HCT116 (cell line): ENCODE data around the gene GLCE. TPM values are rescaled to one million over a fixed set of nuclear protein-coding genes. Genes with fewer than 3 reads are reported as not detected.

Experiments used
- ATAC-seq: fragments of 200-7000 bp; cut with Tn5 transposase; 2 replicates; pipeline ENCODE4 v1.9.1; 2020; ENCODE audit warnings: mild to moderate bottlenecking, moderate library complexity
- BruUV-seq: library from RNA; stranded (reverse); fragments of 400-500 nt; replicated peaks from 2 replicates; lab custom pipeline; 2021; lab: Mats Ljungman, UMichigan
- CTCF ChIA-PET: fragments of 300-600 bp; sonication (Branson Sonifier 250); formaldehyde crosslinking; loops from one replicate; lab custom pipeline; 2021; ENCODE audit warnings: antibody characterized with exemption; lab: Charles Lee
- POLR2A ChIA-PET: fragments of 300-600, 350-600 bp; sonication (Branson Sonifier 250); formaldehyde crosslinking; loops from one replicate; lab custom pipeline; 2021; ENCODE audit warnings: antibody characterized with exemption; lab: Charles Lee
- RAD21 ChIA-PET, 2 experiments: fragments of 300-600 bp; sonication (Branson Sonifier 250); formaldehyde crosslinking; loops; one replicate each; lab custom pipeline; 2023; ENCODE audit warnings: low total read pairs in 2 of 2; ENCODE audit not compliant: uncharacterized antibody in 2 of 2, unreplicated experiment in 2 of 2, low non-redundant PET in 1 of 2; lab: Charles Lee
- DNase-seq: peaks from one replicate; pipeline ENCODE4 v3.0.0-alpha.2; 2010; ENCODE audit warnings: low read depth, low spot score
- H2AFZ ChIP-seq: fragments of 200-600 bp; shearing (Covaris generic), sonication (generic); 2 replicates; pipeline ENCODE4 v1.6.1; 2017; ENCODE audit warnings: low read depth, mixed run types, mixed read lengths, antibody characterized with exemption, low read length; ENCODE audit not compliant: poor library complexity, severe bottlenecking
- H3K27ac ChIP-seq: 2 replicates; pipeline ENCODE4 v1.5.1; 2012; ENCODE audit warnings: low read depth, low read length
- H3K27me3 ChIP-seq: fragments of 200-600 bp; sonication (generic); 2 replicates; pipeline ENCODE4 v1.6.1; 2016; ENCODE audit warnings: mixed run types, low read length, mixed read lengths; ENCODE audit not compliant: insufficient read depth
- H3K36me3 ChIP-seq, 2 experiments: fragments of 200-500 bp in 1 of 2; fragments of 200-600 bp in 1 of 2; sonication (Bioruptor generic) in 1 of 2; sonication (generic) in 1 of 2; 2 replicates each; pipeline versions ENCODE4 v1.5.1 to v1.6.1; 2014 to 2016; ENCODE audit warnings: low read length in 2 of 2, inconsistent platforms in 1 of 2, mixed read lengths in 1 of 2, mixed run types in 1 of 2; ENCODE audit not compliant: insufficient read depth in 2 of 2, control insufficient read depth in 1 of 2
- H3K4me1 ChIP-seq, 2 experiments: fragments of 200-600 bp in 1 of 2; sonication (generic) in 1 of 2; 2 replicates each; pipeline versions ENCODE4 v1.5.1 to v1.6.1; 2012 to 2017; ENCODE audit warnings: low read length in 2 of 2, inconsistent platforms in 1 of 2, mild to moderate bottlenecking in 1 of 2, mixed read lengths in 1 of 2, mixed run types in 1 of 2, moderate library complexity in 1 of 2; ENCODE audit not compliant: insufficient read depth in 2 of 2, control insufficient read depth in 1 of 2
- H3K4me2 ChIP-seq: fragments of 200-600 bp; sonication (generic); 2 replicates; pipeline ENCODE4 v1.6.1; 2017; ENCODE audit warnings: mixed run types, low read length, mixed read lengths
- H3K4me3 ChIP-seq, 2 experiments: fragments of 200-600 bp in 1 of 2; sonication (generic) in 1 of 2; replicated peaks in 1 of 2; 2 replicates each; pipeline ENCODE4 v1.5.1; 2011 to 2016; ENCODE audit warnings: low read length in 2 of 2, control low read depth in 1 of 2, low read depth in 1 of 2, mild to moderate bottlenecking in 1 of 2, mixed read lengths in 1 of 2, mixed run types in 1 of 2
- H3K79me2 ChIP-seq: fragments of 200-600 bp; sonication (generic); 2 replicates; pipeline ENCODE4 v1.6.1; 2017; ENCODE audit warnings: mild to moderate bottlenecking, mixed run types, low read length, moderate library complexity, mixed read lengths; ENCODE audit not compliant: insufficient read depth
- H3K9ac ChIP-seq: fragments of 200-600 bp; sonication (generic); 2 replicates; pipeline ENCODE4 v1.6.1; 2016; ENCODE audit warnings: low read length, mixed read lengths
- H3K9me2 ChIP-seq: fragments of 200-600 bp; sonication (generic), shearing (Covaris generic); 2 replicates; pipeline ENCODE4 v1.6.1; 2017; ENCODE audit warnings: mixed run types, mild to moderate bottlenecking, moderate library complexity; ENCODE audit not compliant: insufficient read depth
- H3K9me3 ChIP-seq, 2 experiments: fragments of 200-500 bp in 1 of 2; fragments of 200-600 bp in 1 of 2; sonication (Bioruptor generic) in 1 of 2; sonication (generic) in 1 of 2; 2 replicates each; pipeline ENCODE4 v1.6.1; 2014 to 2017; ENCODE audit warnings: low read length in 2 of 2, mixed read lengths in 2 of 2, inconsistent platforms in 1 of 2, low read depth in 1 of 2, mild to moderate bottlenecking in 1 of 2, mixed run types in 1 of 2, moderate library complexity in 1 of 2; ENCODE audit not compliant: control insufficient read depth in 1 of 2, insufficient read depth in 1 of 2
- H4K20me1 ChIP-seq: fragments of 200-600 bp; sonication (generic), shearing (Covaris generic); 2 replicates; pipeline ENCODE4 v1.6.1; 2017; ENCODE audit warnings: mixed run types, mild to moderate bottlenecking, moderate library complexity; ENCODE audit not compliant: insufficient read depth
- CEBPB ChIP-seq: IDR thresholded peaks from 2 replicates; pipeline ENCODE4 v1.6.1; 2012; ENCODE audit warnings: low read depth
- EGR1 ChIP-seq: IDR thresholded peaks from 2 replicates; pipeline ENCODE4 v1.6.1; 2012; ENCODE audit warnings: low read depth
- EZH2 ChIP-seq: fragments of 200-600 bp; sonication (generic); IDR thresholded peaks from 2 replicates; pipeline ENCODE4 v1.6.1; 2017; ENCODE audit warnings: antibody characterized with exemption, mixed run types
- EZH2phosphoT487 ChIP-seq: fragments of 200-600 bp; IDR thresholded peaks from 2 replicates; pipeline ENCODE4 v1.6.1; 2018; ENCODE audit warnings: antibody characterized with exemption, borderline replicate concordance
- FOSL1 ChIP-seq: IDR thresholded peaks from 2 replicates; pipeline ENCODE4 v1.6.1; 2012; ENCODE audit warnings: low read depth
- MAX ChIP-seq: IDR thresholded peaks from 2 replicates; pipeline ENCODE4 v1.6.1; 2012
- POLR2A ChIP-seq: IDR thresholded peaks from 2 replicates; pipeline ENCODE4 v1.7.0; 2011; ENCODE audit warnings: borderline replicate concordance; ENCODE audit not compliant: insufficient read depth, insufficient read length; ENCODE audit errors: extremely low read depth
- SP1 ChIP-seq: IDR thresholded peaks from 2 replicates; pipeline ENCODE4 v1.6.1; 2012; ENCODE audit warnings: low read depth
- SRF ChIP-seq: IDR thresholded peaks from 2 replicates; pipeline ENCODE4 v1.6.1; 2012; ENCODE audit warnings: low read depth
- TCF7L2 ChIP-seq: IDR thresholded peaks from 2 replicates; pipeline ENCODE4 v1.7.0; 2011; ENCODE audit warnings: borderline replicate concordance, inconsistent platforms; ENCODE audit not compliant: insufficient read depth, insufficient read length; ENCODE audit errors: extremely low read depth
- ZFX ChIP-seq: fragments of 450-650 bp; IDR thresholded peaks from 2 replicates; pipeline ENCODE4 v1.6.1; 2017
- intact Hi-C: fragments of 100-400 bp; cut with micrococcal nuclease; formaldehyde crosslinking; loops from 2 replicates; pipeline ENCODE4 v1.10.0; 2022
- total RNA-seq: library from RNA; stranded (reverse); gene quantifications from one replicate; pipeline ENCODE4 v1.2.1, GENCODE V29; 2021; ENCODE audit not compliant: unreplicated experiment
- TF ChIP-seq, protein P1 (sequence below): IDR thresholded peaks from 2 replicates; pipeline ENCODE4 v1.6.1; 2011; ENCODE audit warnings: mild to moderate bottlenecking, low read length, moderate library complexity; ENCODE audit not compliant: insufficient replicate concordance; ENCODE audit errors: extremely low read depth
- TF ChIP-seq, protein P2 (sequence below), 3 experiments: fragments of 200-600 bp in 1 of 3; sonication (generic) in 1 of 3; IDR thresholded peaks in 2 of 3; conservative IDR thresholded peaks in 1 of 3; 2 replicates each; pipeline ENCODE4 v1.5.1; 2012 to 2017; ENCODE audit warnings: low read depth in 2 of 3, low read length in 2 of 3, antibody characterized with exemption in 1 of 3, borderline replicate concordance in 1 of 3, control low read depth in 1 of 3, mild to moderate bottlenecking in 1 of 3, mixed read lengths in 1 of 3, mixed run types in 1 of 3, moderate library complexity in 1 of 3; ENCODE audit not compliant: insufficient read depth in 1 of 3

The GLCE gene
- total RNA-seq, 1 experiment from 2014 or later: 22.2 TPM

DNA sequence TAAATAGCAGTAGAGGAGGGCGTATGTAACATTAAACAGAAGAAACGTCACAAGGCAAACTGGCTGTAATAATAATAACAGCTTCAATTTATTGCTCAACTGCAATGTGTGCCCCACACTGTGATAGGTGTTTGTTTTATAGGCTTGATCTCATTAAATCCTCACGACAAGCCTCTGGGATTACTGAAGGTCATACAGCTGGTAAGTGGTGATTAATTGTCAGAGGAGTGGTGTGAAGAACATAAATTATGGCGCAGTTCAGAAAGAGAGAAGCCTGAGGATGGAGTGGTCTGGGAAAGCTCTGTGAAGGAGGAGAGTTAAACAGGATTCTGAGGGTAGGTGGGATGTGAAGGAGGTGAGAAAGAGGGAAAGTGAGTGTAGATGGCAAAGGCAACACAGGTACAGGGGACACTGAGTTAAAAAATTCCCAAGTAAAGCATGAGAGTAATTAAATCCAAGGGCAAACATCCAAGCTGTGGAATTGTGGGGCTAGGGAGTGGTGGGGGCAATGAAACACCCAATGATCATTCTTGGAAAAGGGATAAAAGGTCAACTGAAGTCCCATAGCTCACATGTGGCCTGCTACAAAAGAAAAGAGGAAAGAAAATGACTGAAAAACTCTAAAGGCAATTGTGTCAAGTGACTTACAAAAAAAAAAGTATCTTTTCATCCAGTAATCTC lies 16.5 kb upstream of the GLCE start:
- no TSS peak for BruUV-seq
- ChIA-PET POLR2A (interaction anchor here (0.9 kb wide), 1 partner anchor 16 kb away, joined by 4 read pairs; the partner anchor contains the start of gene GLCE), RAD21 (no interaction called here), CTCF (no interaction called here)
- Histone ChIP-seq H3K9me3 (no peaks in the 10 kb centered on the region), H3K4me1 (no peaks in the 10 kb centered on the region), H3K79me2 (no peaks in the 10 kb centered on the region), H3K9me2 (no peaks in the 10 kb centered on the region), H3K4me3 (no peak overlapping the region), H3K9ac (no peak overlapping the region), H3K36me3 (no peaks in the 10 kb centered on the region), H2AFZ (no peak overlapping the region), H4K20me1 (no peaks in the 10 kb centered on the region), H3K27ac (no peak overlapping the region), H3K27me3 (peaks cover 31% of the 10 kb centered on the region; the same call in 1 of the 2 replicates), H3K4me2 (no peak overlapping the region)
- ATAC-seq: no peak
- intact Hi-C loops: no loop called here
- no peak for DNase-seq
- TF ChIP-seq POLR2A: no peak
- no peak for TF ChIP-seq TCF7L2
- no peak for TF ChIP-seq FOSL1
- no peak for TF ChIP-seq EZH2phosphoT487
- TF ChIP-seq EZH2: no peak

DNA sequence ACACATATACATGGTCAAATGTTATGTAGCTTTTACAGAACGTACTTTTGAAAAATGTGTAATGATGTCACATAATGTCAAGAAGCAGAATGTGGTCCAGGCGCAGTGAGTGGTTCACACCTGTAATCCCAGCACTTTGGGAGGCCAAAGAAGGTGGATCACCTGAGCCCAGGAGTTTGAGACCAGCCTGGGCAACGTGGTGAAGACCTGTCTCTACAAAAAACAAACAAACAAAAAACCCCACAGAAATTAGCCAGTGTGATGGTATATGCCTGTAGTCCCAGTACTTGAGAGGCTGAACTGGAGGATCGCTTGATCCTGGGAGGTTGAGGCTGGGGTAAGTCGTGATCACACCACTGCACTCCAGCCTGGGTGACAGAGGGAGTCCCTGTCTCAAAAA lies 15.9 kb upstream of the GLCE start:
- ATAC-seq (no peak), DNase-seq (no peak)
- BruUV-seq: no TSS peak
- H3K27me3 ChIP-seq: peaks cover 25% of the 10 kb centered on the region; the same call in 1 of the 2 replicates
- H3K9me3 ChIP-seq: no peaks in the 10 kb centered on the region
- H2AFZ ChIP-seq: no peak overlapping the region
- no peaks in the 10 kb centered on the region for H4K20me1 ChIP-seq
- no peaks in the 10 kb centered on the region for H3K36me3 ChIP-seq
- no peak overlapping the region for H3K9ac ChIP-seq
- H3K79me2 ChIP-seq: no peaks in the 10 kb centered on the region
- H3K9me2 ChIP-seq: no peaks in the 10 kb centered on the region
- CTCF ChIA-PET: no interaction called here
- H3K27ac ChIP-seq: no peak overlapping the region
- H3K4me3 ChIP-seq: no peak overlapping the region
- intact Hi-C loops: no loop called here
- no peaks in the 10 kb centered on the region for H3K4me1 ChIP-seq
- POLR2A ChIA-PET: interaction anchor here (0.9 kb wide), 1 partner anchor 16 kb away, joined by 4 read pairs; the partner anchor contains the start of gene GLCE
- no peak overlapping the region for H3K4me2 ChIP-seq
- RAD21 ChIA-PET: no interaction called here
- no peak for TF ChIP-seq POLR2A
- no peak for TF ChIP-seq CEBPB
- TF ChIP-seq EZH2: no peak
- TF ChIP-seq SP1: no peak
- no peak for TF ChIP-seq MAX
- TF ChIP-seq EGR1: no peak
- TF ChIP-seq, protein P1, sequence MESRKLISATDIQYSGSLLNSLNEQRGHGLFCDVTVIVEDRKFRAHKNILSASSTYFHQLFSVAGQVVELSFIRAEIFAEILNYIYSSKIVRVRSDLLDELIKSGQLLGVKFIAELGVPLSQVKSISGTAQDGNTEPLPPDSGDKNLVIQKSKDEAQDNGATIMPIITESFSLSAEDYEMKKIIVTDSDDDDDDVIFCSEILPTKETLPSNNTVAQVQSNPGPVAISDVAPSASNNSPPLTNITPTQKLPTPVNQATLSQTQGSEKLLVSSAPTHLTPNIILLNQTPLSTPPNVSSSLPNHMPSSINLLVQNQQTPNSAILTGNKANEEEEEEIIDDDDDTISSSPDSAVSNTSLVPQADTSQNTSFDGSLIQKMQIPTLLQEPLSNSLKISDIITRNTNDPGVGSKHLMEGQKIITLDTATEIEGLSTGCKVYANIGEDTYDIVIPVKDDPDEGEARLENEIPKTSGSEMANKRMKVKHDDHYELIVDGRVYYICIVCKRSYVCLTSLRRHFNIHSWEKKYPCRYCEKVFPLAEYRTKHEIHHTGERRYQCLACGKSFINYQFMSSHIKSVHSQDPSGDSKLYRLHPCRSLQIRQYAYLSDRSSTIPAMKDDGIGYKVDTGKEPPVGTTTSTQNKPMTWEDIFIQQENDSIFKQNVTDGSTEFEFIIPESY: no peak
- TF ChIP-seq, protein P2, sequence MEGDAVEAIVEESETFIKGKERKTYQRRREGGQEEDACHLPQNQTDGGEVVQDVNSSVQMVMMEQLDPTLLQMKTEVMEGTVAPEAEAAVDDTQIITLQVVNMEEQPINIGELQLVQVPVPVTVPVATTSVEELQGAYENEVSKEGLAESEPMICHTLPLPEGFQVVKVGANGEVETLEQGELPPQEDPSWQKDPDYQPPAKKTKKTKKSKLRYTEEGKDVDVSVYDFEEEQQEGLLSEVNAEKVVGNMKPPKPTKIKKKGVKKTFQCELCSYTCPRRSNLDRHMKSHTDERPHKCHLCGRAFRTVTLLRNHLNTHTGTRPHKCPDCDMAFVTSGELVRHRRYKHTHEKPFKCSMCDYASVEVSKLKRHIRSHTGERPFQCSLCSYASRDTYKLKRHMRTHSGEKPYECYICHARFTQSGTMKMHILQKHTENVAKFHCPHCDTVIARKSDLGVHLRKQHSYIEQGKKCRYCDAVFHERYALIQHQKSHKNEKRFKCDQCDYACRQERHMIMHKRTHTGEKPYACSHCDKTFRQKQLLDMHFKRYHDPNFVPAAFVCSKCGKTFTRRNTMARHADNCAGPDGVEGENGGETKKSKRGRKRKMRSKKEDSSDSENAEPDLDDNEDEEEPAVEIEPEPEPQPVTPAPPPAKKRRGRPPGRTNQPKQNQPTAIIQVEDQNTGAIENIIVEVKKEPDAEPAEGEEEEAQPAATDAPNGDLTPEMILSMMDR (IDR thresholded peaks at IDR 0.05 in 2 of 3, conservative IDR thresholded peaks at IDR 0.05 in 1 of 3; ENCODE audit: borderline replicate concordance in 1 of 3, insufficient read depth in 1 of 3, low read depth in 2 of 3, low read length in 2 of 3): no peak
- no peak for TF ChIP-seq SRF
- TF ChIP-seq FOSL1: no peak
- no peak for TF ChIP-seq ZFX
- no peak for TF ChIP-seq EZH2phosphoT487
